HG03439 (cell line): Measurements from ENCODE around the gene SF3B2.
"Not testable (repeated sequence)": the region's sequence is repeated elsewhere in the genome, so short reads cannot be mapped to it uniquely, and the experiment has no call there.

ENCODE experiments used
- ATAC-seq: cut with Tn5 transposase; IDR thresholded peaks from one replicate; pipeline ENCODE4 v1.9.1; 2021; ENCODE audit warnings: mild to moderate bottlenecking, moderate library complexity; ENCODE audit not compliant: unreplicated experiment

The SF3B2 gene

DNA sequence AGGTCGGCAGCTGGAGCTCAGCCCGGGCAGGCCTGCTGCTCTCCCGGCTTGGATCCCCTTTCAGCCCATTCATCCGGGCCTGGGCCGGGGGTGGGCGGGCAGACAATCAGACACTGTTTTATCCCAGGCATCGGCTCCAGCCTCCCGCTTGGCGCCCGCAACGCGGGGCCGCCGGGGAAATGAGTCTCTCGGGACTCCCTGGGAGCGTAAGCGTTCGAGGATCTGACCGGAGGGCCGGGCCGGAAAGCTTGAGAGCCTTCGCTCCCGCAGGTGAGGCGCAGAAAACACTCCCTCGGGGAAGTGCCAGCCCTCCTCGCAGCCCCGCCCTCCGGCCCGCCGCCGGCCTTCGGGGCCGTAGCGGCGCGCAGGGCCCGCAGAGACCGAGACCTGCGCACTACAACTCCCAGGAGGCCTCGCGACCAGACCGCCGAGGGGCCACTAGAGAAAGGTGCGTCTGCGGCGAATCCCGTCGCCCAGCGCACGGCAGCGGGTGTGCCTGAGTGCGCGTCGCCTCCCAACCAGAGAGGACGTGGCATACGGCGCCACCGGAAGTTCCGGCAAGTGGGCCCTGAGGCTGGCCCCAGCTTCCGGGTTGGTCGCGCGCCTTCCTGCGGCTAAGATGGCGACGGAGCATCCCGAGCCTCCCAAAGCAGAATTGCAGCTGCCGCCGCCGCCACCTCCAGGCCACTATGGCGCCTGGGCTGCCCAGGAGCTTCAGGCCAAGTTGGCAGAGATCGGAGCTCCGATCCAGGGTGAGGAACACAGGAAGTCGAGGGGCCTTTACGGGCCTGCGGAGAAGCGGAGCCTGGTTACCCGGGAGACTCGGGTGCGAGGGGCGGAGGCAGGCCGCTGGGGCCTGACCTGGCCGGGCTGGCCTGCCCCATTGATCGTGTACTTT, at the start of gene SF3B2:
Gene SF3B2, plus strand, starts transcription at position 599 of the 898 bp plus-strand sequence. Its CDS starts 21 bp downstream, at position 620.
- peak; percentile 95 for ATAC-seq

DNA sequence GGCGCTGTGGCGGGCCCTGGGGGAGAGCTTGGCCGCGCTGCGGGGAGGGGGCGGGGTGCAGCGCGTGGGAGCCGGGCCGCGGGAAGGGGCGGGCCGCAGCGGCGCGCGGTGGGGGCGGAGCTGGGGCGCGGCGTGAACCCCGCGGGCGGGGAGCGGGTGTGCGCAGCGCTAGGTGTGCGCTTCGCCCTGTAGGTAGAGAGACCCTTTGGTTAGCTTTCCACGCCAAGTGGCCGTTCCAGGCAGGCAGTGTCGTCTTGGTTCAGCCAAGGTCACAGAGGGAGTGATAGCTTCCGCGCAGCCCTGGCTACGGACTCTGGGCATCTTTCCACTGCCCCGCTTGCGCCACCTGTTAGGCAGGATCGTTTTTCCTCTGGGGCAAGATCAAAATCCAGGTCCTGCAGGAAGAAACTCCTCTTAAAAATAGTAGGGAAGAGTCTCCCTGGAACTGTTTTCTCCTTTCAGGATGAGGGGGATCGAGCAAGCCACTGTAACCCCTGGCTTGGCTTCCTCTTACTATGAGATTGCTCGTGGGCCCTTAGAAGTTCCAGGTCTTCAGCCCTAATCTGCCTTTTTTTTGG, 49.4 kb upstream of the SF3B2 start:
- ATAC-seq: peak; percentile 47

DNA sequence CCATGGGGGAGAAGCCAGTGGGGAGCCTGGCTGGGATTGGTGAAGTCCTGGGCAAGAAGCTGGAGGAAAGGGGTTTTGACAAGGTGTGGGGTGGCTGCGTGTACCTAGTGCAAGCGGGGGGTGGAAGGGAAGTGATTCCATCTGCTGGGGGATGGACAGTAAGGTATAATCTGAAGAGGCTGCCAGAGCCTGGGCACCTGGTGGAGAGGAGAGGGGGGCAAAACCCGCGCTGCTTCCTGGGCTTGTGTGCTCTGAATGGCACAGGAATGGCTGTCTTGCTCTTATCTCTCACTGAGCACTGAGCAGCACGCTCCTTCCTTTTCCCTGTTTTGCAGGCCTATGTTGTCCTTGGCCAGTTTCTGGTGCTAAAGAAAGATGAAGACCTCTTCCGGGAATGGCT, 48.9 kb upstream of the SF3B2 start:
- no peak for ATAC-seq

DNA sequence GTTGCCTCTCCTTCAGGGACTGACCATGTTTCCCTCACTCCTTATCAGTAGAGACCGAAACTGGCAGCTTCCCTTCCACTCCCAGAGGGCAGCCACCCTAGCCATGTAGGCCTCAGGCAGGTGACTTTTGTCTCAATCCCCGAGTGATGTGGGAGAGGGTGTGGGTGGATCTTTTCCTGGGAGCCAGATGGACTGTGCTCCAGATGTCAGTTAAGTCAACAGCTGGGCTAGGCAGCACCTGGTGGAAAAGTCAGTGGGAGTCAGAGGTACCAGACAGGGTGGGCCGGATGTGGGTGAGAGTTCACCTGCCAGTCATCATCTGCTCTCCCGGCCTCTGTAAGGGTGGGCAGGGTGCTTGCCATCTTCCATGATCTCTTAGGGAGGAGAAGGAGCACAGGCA, 48.0 kb upstream of the SF3B2 start:
- ATAC-seq: no peak

DNA sequence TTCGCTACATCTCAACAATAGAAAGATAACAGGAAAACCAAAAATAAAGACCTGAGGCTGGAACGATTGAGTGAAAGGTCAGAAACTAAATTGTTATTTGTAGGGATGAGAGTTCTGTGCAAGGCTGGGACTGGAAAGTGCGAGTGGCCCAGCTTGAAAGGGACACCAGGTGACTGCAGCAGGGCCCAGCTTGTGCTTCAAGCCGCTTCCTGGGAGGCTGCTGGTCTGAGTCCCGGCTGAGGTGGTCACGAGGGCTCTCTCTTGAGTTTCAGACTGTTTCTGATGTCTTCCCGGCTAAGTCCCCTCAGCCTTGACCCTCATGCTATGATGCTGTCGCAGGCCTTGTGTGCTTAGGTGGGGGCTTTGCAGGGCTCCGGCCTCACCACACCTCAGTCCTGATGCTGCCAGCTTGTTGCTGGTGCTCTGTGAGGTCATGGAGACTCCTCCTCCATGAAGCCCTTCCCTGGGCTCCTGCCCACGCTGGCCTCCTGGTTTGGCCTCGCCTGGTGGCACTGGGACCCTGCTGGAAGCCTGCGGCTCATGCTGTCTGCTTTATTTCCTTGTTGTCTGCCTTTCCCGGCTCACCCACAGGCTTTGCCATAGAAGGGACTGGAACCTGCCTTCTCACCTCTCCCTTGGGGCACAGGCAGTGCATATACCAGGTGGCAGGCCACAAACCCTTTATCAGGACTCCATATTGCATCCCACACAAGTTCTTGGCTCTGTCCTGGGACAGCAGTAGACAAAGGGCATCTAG, 45.9 kb upstream of the SF3B2 start:
- ATAC-seq: no peak

GRCh38 chr11:66006891-66007176, 45.3 kb upstream of the SF3B2 start:
- ATAC-seq: no peak

DNA sequence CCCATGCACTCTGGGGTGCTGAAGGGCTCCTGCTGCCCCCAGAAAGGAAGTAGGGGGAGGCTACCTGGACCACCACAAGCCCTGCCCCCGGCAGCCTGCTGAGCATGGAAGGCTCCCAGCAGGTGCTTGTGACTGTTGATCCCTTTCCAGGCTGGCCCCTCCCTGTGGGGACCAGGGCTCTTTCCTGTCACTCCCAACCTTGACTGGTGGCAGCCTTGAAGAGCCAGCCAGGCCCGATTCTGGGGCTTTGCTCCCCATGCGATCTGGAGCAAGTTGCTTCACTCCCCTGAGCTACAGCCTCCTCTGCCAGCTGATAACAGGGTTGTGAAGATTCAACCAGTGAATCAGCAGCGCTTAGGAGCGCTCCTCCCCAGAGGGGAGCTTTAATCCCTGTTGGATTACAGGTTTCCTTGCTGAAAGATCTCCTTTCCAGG, 44.9 kb upstream of the SF3B2 start:
- no peak for ATAC-seq

GRCh38 chr11:66008095-66008467, 44.1 kb upstream of the SF3B2 start:
- no peak for ATAC-seq

DNA sequence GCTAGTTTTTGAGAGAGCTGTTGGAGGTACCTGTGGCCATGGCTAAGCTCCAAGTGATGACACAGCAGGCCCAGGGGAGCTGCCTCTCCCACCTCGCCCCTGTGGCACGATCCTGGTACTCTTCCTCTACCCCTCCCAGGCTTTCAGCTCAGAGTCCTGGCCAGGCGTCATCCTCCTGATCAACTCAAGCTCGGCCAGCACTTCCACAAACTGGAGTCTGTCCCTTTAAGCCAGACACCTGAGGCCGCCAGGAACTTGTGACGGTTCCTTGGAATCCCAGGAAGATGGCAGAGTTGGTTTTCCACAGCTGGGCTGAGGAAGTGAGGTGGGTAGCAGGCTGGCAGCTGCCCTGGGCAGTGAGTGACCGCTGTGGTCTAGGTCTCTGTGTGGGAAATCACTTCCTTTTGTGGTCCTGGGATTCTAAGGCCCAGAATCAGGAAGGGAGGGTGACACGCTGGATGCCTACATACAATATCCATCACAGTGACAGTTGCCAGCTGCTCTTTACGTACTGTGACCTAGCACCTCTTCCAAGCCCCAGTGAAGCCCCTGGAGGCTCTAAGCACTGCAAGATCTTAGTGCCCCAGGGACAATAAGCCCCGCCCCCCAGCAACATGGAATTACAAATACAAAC, 43.6 kb upstream of the SF3B2 start:
- ATAC-seq: no peak

DNA sequence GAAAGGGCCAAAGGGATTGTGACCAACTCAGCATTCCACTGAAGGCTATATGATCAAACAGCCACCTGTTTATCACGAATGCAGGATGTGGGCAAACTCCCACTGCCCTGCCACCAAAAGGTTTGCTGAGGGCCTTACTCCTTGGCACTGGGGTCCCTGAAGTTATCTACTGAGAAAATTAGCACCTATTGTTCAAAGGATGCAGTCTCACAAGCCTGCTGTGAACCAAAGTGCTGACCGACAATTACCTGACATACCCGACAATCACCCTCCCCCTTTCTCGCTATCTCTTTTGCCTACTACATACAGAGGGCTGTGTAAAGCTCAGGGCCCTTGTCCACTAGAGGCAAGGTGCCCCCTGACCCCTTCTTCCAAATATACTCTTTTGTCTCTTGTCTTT, 42.1 kb upstream of the SF3B2 start:
- not testable (repeated sequence) for ATAC-seq

DNA sequence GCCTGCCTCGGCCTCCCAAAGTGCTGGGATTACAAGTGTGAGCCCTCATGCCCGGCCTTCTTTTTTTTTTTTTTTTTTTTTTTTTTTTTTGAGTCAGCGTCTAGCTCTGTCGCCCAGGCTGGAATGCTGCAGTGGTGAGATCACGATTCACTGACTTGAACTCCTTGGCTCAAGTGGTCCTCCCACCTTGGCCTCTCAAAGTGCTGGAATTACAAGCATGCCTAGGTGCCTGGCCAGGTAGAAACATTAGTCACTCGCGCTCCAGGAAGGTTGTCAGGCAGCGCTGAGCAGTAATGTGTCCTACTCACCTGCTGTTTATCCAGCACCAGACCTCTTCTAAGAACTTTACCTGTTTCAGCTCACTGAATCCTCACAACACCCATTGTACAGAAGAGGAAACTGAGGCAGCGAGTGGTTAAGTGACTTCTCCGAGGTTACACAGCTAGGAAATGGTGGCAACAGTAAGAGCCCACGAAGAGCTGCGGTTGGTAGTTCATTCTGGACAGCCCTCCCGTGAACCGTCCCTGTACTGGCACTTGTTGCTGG, 40.9 kb upstream of the SF3B2 start:
- no peak for ATAC-seq

DNA sequence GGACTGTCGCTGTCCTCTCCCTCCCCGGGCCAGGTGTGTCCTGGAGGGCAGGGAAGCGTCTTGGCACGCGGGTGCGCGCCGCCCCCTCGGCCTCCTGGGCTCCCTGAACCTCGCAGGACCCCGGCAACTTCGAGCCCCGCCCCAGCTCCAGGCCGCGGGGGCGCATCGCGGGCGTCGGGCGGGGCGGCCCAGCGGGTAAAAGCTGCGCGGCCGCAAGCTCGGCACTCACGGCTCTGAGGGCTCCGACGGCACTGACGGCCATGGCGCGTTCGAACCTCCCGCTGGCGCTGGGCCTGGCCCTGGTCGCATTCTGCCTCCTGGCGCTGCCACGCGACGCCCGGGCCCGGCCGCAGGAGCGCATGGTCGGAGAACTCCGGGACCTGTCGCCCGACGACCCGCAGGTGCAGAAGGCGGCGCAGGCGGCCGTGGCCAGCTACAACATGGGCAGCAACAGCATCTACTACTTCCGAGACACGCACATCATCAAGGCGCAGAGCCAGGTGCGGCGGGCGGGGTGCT, 40.3 kb upstream of the SF3B2 start, which contains the start of gene CST6:
Gene CST6, plus strand, starts transcription at position 224 of the 519 bp plus-strand sequence. Its CDS starts 37 bp downstream, at position 261.
- no peak for ATAC-seq

DNA sequence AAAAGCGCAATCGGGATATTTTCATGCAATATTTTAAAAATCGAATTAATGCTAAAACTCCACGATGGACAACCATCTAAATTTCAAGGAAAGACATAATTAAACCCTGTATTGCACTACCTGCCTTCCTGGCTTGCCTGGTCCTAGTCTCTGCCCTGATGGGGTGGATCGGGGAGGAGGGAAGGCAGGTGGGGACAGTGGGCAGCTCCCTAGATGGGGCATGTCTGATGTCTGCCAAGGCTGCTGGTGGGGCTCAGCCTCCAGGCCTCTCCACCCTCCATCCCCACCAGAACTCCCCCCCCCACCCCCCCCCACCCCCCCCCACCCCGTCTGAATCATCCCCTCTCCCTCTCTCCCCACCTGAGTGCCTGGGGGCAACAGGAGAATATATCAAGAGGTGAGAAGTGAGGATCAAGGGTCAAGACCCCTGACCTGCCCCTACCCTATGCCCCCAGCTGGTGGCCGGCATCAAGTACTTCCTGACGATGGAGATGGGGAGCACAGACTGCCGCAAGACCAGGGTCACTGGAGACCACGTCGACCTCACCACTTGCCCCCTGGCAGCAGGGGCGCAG, 39.7 kb upstream of the SF3B2 start:
- no peak for ATAC-seq

DNA sequence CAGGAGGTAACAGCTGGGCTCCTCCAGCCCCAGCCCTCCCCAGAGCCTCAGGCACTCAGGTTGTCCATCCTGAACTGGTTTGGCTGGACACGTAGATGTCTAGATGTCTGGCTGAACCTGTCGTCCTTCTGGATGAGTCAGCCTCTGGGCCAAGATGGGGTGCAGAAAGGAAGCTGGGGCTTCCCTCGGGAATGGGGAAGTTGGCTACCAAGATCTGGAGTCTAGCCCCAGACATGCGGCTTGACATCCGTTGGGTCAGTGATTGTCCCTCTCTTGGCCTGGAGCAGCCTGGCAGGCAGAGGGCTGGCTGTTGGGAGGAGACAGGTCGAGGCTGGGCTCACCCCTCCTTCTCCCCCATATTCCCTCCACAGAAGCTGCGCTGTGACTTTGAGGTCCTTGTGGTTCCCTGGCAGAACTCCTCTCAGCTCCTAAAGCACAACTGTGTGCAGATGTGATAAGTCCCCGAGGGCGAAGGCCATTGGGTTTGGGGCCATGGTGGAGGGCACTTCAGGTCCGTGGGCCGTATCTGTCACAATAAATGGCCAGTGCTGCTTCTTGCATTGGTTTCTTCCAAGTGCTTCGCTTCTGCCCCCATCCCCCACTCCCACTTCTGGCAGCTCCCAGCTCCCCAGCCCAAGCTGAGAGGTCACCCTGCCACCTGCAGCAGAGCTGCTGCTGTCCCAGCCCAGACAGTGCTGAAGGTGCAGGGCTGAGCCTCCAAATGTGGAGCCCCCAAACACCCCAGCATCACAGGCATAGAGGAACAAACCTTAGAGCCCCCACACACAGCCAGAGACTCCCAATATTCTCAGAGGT, 39.0 kb upstream of the SF3B2 start:
- ATAC-seq: no peak

DNA sequence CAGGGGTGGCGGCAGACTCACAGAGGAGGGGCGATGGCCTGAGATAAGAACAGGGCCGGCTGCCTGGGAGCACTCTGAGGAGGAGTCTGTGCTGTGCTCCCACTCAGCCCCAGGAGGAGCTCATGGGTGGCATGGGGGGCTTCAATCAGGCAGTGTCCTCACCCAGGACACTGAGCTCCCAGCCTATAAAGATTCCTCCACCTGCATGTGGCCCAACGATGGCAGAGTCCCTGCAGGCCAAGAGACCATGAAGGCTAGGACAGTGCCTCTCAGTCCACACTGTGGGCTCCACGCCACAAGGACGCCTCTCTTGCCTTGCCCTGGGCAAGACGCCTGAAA, 38.4 kb upstream of the SF3B2 start:
- ATAC-seq: no peak

DNA sequence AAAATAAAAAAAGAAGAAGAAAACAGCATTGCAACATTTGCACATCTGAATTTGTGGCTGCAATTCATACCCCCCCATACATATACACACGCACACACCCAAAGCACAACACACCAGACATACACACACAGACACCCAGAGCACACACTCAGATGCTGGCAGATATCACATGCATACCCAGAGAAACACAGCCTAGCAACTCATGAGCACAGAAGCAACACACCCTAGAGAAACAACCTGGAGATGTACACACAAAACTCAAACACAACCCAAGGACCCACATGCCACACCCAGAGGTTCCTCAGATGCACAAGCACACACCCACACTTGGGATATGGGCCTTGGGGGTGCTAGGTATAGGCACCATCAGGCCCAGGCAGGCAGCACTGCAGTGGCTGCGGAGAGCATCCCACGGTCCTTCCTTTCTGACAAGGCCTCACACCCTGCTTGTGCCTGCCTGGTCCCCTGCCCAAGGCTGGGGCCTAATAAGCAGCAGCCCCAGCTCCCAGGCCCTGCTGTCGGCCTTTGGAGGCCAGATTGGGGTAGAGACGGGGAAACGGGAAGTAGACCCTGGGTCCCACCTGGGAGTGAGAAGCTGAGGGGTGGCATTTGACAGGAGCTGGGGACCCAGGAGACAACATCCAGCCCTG, 37.2 kb upstream of the SF3B2 start:
- no peak for ATAC-seq

DNA sequence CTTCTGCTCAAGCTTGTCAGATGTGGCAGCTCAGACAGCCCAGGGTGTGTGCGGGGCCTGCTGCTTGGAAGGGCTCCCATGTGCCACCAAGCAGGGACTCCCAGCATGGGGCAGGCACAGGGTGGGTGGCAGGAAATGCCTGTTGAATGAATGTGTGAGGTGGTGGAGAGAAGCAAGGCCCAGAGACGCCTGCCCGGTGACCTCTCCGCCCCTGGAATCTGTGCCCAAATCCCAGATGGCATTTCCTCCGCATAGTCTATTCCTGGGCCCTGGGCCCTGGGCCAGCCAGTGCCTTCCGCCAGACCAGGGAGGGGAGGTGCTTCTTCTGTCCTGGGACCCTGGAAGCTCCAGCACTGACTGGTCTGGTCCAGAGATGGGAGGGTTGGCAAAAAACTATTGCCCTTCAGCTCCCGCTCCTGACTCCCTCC, 36.7 kb upstream of the SF3B2 start:
- ATAC-seq: no peak

GRCh38 chr11:66015936-66016792, 36.0 kb upstream of the SF3B2 start:
- ATAC-seq: no peak
